Left lobe of liver (tissue), 2 donors: ENCODE data around the gene GPR37L1. TPM values are rescaled to one million over a fixed set of nuclear protein-coding genes. Genes with fewer than 3 reads are reported as not detected.
"Not testable (repeated sequence)": the region's sequence is repeated elsewhere in the genome, so short reads cannot be mapped to it uniquely, and the experiment has no call there.

ENCODE experiments used
- ATAC-seq: fragments of 200-7000 bp; cut with Tn5 transposase; one replicate; pipeline ENCODE4 v1.9.1; 2020; ENCODE audit warnings: mild to moderate bottlenecking, moderate library complexity
- DNase-seq: peaks from one replicate; pipeline ENCODE4 v3.0.0-alpha.2; 2020; ENCODE audit warnings: low spot score
- total RNA-seq: library from RNA; stranded (reverse); gene quantifications from one replicate; pipeline ENCODE4 v1.2.1, GENCODE V29; 2021
- donor health status: DM: no; HTN: no; CAD: no; lungs with moderate emphysema.
- donor health status: DM: no; HTN: yes; CAD: no.

GPR37L1 gene
- total RNA-seq, 1 donor from 2014 or later: not detected

GRCh38 chr1:202107801-202108731 lies 14.7 kb upstream of the GPR37L1 start:
- ATAC-seq (peak; percentile 73), DNase-seq (peak; percentile 94)

DNA sequence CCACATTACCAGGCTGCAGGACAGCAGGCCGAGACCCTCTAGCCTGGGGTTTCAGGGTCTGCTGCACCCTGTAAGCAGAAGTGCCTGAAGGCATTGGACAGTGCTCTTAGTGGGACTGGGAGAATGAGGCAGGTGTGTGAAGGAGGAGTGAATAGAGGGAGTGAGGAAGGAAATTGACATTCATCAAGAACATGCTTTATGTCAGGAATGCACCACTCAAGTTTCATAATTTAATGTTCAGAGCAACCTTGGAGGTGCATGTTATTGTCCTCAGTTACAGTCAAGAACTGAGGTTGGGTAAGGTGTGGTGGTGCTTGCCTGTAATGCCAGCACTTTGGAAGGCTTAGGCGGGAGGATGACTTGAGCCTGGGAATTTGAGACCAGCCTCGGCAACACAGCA lies 11.7 kb upstream of the GPR37L1 start:
- no peak for ATAC-seq

GRCh38 chr1:202111589-202111988 lies 11.1 kb upstream of the GPR37L1 start:
- not testable (repeated sequence) for DNase-seq, ATAC-seq

More for the DNA sequence above, 11.7 kb upstream of the GPR37L1 start:
- DNase-seq: no peak

DNA sequence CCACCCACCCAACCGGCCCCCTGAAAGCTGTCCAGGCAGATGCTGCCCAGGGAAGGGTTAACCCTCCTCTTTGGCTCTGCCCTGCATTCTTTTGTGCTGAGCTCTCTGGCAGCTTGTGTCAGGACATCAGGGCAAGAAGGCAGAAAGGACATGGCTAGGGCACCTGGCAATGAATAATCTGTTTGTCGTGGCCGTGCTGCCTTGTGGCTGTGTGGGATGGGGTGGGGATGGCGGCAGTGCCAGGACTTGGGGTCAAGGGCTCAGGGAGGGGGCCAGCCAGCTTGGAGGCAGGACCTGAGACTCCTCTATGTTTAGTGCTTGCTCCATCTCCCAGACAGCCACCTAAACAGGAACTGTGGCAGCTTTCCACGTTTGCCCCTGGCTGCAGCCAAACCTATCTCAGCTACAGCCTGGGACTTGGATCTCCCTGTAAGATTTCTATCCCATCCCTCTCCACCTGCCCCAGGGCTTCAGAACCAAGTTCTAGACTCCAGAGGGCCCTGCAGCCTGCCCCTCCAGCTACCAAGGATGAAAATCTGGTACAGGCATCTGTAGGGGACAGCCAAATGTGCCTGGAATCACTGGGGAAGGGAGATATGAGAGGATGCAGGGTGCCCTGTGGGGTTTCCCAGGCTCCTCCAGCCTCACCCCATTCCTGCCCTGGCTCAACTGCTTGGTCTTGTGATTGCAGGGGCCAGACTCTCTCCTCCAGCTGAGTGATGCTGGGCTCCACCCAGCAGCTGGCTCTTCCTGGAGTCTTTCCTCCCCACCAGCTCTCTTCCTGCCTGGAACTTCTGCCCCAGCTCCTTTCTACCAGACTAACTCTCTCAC lies 9.6 kb upstream of the GPR37L1 start:
- DNase-seq (peak; percentile 83), ATAC-seq (peak; percentile 75)

DNA sequence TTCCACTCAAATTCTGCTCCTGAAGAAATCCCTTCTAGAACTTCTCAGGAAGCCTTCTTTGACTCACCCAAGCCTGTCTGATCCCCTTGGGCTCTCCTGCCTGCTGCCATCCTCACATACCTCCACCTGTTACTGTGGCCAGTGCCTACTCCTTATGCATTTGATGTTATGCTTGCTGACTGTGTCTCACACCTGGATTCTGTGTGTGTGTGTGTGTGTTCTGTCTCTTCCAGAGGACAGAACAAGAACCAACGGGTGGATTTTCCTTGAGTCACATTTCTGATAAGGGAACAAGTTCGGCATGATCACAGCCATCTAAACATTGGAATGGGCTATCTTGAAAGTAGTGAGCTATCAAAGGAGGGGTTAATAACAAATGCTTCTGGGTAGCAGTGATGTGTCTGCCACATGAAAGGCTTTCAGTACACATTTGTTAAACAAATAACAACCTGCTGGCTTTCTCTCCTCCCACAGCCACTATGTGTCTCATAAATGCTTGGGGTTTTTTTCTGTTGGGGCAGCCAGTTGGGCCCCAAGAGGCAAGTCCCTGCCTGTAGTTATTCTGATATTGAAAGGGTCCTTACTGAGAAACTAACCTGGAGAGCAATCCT lies 8.9 kb upstream of the GPR37L1 start:
- DNase-seq (no peak), ATAC-seq (no peak)

GRCh38 chr1:202116287-202116686 lies 6.4 kb upstream of the GPR37L1 start:
- DNase-seq: no peak
- ATAC-seq: no peak

GRCh38 chr1:202117898-202118371 lies 4.8 kb upstream of the GPR37L1 start:
- ATAC-seq (peak; percentile 73), DNase-seq (peak; percentile 74)

DNA sequence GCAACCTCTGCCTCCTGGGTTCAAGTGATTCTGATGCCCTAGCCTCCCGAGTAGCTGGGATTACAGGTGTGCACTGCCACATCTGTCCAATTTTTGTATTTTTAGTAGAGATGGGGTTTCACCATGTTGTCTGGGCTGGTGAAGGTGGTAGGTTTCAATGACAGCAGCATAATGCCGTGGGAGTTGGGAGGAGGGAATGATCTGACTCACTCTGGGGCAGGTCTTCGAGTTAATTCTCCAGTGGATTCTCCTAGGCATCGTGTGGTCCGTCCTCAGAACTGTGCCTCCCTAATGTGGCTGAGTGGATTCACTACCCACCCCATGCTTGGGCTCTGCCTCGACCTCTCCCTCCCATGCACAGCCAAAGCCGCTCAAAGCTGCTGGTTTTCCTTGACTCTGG lies 1.7 kb upstream of the GPR37L1 start:
- ATAC-seq: no peak
- DNase-seq: no peak

GRCh38 chr1:202123336-202123813 lies 658 bp downstream of the GPR37L1 start:
- no peak for DNase-seq
- ATAC-seq: no peak

GRCh38 chr1:202124142-202124541 lies 1.4 kb downstream of the GPR37L1 start:
- ATAC-seq: no peak
- DNase-seq: no peak

DNA sequence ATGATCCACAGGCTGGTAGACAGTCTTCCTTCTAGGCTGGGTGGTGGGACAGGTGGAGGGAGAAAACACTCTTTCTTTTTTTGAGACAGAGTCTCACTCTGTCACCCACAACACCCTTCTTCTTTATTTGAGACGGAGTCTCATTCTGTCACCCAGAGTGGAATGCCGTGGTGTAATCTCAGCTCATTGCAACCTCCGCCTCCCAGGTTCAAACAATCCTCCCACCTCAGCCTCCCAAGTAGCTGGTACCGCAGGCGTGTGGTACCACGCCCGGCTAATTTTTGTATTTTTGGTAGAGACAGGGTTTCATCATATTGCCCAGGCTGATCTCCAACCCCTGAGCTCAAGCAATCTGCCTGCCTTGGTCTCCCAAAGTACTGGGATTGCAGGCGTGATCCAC lies 2.9 kb downstream of the GPR37L1 start:
- no peak for ATAC-seq
- no peak for DNase-seq

- ATAC-seq: no peak
- no peak for DNase-seq
Measured at GRCh38 chr1:202126426-202126825, 3.7 kb downstream of the GPR37L1 start.

- DNase-seq (no peak), ATAC-seq (no peak)
Measured at GRCh38 chr1:202127061-202127460, 4.3 kb downstream of the GPR37L1 start.

GRCh38 chr1:202127836-202128622 lies 5.3 kb downstream of the GPR37L1 start:
- ATAC-seq: no peak
- no peak for DNase-seq

- no peak for DNase-seq
- no peak for ATAC-seq
Measured at GRCh38 chr1:202129453-202130296, 7.0 kb downstream of the GPR37L1 start.

- no peak for DNase-seq
- ATAC-seq: no peak
Measured at GRCh38 chr1:202130297-202130721, 7.6 kb downstream of the GPR37L1 start.

DNA sequence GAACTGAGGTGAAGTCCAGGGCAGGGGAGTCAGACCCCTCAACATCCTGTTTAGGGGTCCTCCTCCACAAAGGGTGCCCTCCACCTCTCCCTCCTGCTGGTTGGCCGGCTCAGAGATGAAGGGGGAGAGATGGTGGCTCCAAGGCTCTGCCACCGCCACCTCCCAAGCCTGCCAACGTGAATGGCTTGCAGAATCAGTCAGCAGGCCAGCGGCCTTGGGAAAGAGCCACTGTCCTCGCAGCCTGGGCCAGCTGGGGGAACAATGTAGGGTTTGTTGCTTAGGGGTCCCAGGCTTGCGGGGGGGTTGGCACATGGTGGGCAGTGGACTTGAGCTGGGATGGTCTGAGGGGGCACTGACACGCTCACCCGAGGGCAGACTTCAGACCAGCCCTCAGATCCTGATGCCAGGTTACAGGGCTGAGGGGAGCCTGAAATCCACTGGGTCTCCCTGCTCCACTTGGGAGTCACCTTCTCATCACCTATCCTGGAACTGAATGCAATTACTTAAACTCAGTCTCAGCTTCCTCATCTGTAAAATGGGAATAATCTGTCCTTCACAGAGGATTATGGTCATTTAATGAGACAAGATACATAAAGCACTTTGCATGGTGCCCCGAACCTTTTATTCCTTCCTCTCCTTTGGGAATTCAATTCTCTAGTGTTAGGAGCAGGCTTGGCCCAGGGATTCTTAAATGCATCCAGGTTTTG lies 8.3 kb downstream of the GPR37L1 start:
- no peak for DNase-seq
- ATAC-seq: no peak

DNA sequence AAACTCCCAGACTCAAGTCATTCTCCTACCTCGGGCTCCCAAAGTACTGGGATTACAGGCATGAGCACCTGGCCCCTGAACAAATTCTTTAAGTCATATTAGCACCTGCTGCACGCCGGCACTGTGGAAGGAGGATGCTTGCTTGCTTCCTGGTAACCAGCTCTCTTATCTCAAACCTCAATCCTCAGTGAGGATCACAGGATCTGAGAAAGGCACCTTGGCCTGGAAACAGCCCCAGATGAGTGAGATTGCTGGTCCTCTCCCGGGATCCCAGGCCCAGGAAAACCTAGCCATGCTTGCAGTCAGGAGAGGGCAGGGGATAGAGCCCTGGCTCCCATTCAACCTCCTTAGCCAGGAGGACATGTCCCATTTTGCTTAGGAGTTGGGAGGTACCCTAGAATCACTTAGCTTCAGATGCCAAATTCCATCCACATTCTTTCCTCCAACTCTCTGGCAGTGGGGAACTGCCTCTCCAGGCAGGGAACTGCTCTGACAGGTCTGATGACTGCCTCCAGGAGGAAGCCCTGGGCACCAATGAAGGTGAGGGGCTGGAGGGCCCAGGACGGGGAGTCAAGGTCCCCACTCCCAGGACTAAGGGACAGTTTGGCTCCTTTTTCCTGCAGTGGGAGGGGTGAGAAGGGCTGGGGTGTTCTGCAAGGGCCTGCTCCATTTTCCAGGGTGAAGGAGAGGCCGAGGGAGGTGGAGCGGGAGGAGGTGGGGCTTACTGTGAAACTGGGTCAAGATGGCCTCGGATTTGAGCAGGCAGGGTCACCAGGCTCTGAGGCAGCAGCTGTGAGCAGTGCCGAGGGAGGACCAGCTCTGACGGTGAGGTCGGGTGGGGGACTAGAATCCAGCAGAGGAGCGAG lies 9.5 kb downstream of the GPR37L1 start:
- DNase-seq: no peak

More for the DNA sequence above, 9.5 kb downstream of the GPR37L1 start:
- ATAC-seq: peak; percentile 2
